NCI-H526 (cell line): ENCODE measurements around the gene SLC2A5.
"Not testable (repeated sequence)": the region's sequence is repeated elsewhere in the genome, so short reads cannot be mapped to it uniquely, and the experiment has no call there.

Experiments
- DNase-seq, 2 experiments: peaks; one replicate each; lab custom pipeline; 2025; lab: John Stamatoyannopoulos, UW

SLC2A5 gene

DNA sequence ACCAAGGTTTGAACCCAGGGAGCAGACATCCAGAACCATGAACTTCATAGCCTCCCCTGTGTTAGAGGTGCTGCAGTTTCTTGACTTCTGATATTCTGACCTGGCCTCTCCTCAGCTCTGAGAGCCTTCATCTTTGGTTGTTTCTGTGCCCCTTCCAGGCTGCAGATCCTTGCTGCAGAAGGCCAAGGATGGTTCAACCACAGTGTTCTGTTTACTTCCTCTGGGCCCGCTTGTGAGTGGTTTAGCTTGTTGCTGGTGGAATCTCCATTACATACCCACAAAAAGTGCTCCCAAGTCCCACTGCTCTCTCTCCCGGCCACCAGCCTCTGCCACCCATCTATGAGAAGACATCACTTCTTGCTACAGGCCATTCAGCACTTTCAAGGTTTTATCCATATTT, 34.2 kb downstream of the SLC2A5 start:
- no peak for DNase-seq

DNA sequence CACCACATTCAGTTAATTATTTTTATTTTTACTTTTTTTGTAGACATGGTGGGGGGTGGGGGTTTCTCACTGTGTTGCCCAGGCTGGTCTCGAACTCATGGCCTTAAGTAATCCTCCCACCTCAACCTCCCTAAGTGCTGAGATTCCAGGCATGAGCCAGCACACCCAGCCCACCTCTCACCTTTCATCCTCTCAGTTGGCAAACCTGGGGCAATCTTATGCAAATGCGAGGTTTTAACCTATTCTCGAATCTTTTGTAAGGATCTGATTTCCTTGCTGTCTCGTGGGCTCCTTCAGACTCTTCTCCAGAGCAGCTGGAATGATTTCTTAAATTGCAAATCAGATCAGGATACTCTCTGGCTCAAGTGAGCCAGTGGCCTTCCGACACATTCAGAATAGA, 36.1 kb downstream of the SLC2A5 start:
- DNase-seq: no peak

DNA sequence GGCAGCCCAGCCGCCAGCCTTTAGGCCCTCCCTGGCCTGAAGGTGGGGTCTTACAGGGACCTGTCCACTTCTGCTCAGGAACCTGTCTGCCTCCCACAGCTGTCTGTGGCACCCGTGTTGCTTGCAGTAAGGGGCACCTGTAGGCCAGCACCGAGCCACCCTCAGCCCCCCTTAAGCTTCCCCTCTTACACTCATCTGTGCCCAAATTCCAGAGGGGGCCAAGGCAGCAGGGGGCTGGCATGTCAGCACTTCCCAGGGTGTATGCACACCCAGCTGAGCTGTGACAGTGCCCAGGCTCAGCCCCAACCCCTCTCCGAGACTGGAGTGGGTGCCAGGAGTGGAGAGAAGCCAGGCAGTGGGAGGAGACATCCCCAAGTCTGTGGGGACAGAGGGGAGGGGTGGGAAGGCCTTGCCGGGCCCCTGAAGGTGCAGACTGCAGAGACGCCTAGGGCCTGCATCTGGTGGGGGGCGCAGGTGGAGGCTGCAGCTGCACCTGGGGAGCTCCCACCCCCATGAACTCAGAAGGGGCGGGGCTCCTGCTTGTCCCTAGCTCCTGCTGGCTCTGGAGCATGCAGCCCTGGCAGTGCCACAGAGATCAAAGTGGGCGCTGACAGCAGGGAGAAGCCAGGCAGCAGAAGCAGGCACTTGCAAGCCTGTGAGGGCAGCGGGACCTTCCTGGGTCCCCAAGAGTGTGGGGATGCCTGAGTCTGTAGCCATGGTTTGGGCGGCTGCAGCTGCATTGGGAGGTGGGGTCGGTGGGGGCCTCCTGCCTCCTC, 37.8 kb downstream of the SLC2A5 start:
- DNase-seq: no peak

DNA sequence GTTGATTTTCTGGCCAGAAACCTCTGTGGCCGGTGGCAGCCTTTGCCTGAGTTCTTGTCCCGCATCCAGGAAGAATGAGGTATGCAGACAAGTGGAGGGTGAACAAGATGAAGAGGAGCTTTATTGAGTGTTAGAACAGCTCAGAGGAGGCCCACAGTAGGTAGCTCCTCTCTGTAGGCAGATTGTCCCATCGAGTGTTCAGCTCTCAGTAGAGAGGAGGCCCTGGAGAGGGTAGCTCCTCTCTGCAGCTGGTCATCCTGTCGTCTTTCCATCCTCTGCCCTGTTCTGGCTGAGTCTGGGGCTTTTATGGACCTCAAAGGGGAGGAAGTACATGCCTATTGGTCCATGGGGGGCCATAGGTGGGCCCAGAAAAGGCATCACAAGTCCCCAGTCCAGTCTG, 38.4 kb downstream of the SLC2A5 start:
- not testable (repeated sequence) for DNase-seq

DNA sequence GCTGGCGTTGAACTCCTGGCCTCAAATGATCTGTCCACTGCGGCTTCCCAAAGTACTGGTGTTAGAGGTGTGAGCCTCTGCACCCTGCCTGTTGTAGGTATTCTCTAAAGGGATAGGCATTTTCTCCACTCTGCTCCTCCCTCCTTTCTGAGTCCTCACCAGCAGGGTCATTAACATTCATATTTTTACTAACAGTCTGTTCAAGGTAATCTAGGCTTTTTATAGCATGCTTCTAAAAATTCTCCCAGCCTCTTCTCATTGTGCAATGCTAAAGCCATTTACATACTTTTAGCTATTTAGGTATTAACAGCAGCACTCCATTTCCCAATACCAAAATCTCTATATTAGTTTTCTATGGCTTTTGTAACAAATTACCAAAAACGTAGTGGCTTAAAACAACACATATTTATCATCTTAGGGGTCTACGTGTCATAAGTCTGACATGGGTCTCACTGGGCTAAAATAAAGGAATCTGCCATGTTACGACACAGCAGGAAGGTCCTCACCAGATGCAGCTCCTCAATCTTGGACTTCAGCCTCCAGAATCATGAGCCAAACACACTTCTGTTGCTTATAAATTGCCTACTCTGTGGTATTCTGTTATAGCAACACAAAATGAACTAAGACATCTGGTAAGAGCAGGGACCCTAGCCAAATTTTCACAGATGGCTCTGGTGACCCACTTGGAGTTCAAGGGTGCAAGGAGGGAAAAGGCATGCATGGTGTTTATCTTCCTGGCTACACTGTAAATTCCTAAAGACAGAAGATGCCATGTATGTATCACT, 40.3 kb downstream of the SLC2A5 start:
- DNase-seq: no peak

DNA sequence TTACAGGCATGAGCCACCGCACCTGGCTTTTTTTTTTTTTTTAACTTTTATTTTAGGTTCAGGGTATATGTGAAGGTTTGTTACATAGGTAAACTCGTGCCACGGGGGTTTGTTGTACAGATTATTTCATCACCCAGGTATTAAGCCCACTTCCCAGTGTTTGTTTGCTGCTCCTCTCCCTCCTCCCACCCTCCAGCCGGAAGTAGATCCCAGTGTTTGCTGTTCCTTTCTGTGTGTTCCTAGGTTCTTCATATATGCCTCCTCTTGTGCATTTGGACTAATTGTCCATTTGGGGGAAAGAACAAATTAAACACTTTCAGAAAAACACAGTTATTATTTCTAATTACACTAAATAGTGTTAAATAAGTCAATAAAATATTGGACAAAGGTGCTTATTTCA, 42.1 kb downstream of the SLC2A5 start:
- no peak for DNase-seq

DNA sequence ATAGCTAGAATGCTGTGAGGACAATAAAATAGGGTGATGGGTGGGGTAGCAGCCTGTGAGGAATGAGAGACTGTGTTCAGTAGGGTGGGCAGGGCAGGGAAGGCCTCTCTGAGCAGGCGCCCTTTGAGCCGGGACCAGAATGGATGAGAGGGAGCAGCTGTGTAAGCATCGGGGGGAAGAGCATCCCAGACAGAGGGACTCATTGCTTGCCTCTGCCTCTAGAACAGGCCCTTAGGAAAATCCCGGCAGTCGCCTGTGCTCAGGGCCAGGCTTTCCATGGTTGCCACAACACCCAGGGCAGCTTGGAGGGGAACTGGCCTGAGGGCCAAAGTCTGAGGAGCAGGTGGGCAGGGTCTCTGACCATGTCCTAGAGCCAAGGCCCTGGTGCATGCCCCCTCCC, 44.0 kb downstream of the SLC2A5 start:
- DNase-seq: no peak

DNA sequence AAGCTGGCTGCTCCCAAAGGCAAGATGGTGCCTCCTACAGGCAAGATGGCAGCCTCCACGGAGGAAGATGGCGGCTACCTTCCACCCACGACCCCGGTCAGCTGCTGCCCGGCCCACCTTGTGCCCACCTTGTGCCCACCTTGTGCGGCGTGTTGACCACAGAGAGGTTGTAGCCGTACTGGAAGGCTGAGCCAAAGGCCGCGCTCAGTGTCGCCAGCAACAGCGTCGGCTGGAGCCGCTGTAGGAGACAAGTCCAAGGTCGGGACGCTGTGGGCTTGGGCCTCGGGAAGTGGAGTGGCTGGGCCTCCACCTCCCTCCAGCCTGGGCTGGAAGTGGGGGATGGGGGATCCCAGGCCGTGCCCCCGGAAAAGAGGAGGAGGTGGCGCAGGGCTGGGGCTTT, 44.6 kb downstream of the SLC2A5 start:
- no peak for DNase-seq

DNA sequence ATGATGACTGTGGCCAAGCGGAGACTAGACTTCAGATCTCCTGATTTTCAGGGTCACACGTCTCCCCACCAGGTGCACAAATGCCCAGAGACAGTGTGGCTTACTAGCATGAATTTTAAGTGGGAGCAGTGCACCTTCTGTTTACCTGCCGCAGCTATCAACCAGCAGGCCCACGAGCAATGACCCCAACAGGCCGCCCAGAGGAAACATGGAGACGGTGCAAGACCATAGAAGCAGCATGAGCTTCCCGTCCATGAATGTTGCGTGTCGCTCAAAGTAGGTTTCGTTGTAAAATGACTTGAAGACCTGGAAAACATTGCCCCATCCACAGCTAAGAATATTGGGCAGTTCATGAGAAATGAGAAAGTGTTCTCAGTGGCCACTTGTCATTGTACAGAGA, 46.7 kb downstream of the SLC2A5 start:
- DNase-seq: no peak

DNA sequence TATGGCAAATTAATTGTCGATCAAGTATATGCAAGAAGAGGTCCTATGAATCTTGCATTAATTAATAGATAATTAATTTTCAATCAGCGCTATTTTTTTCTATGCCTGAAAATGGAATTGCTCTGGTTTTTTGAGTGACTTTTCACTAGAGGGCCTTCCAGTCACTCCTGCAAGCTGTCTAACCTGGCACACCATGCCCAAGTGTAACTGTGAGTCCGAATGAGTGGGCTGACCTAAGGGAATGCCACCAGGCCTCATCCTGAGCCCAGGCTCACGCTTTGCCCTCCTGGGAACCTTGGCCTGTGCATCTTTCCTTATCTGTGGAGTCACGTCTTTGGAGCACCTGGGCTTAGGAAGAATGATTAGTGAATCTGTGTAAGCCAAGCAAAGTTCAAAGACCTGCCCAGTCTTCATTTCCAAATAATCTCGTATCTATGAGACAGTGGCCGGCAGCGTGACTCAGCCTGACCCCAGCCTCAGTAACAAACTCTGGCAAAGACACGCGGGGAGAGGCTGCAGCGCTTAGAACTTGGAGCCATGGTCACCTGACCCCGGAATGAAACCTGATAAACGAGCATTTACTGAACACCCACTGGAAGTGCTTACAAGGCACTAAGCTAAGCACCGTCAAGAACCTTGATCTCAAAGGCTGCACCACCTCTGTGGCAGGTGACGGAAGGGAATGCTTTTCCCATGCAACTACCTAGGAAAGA, 47.3 kb downstream of the SLC2A5 start:
- not testable (repeated sequence) for DNase-seq

DNA sequence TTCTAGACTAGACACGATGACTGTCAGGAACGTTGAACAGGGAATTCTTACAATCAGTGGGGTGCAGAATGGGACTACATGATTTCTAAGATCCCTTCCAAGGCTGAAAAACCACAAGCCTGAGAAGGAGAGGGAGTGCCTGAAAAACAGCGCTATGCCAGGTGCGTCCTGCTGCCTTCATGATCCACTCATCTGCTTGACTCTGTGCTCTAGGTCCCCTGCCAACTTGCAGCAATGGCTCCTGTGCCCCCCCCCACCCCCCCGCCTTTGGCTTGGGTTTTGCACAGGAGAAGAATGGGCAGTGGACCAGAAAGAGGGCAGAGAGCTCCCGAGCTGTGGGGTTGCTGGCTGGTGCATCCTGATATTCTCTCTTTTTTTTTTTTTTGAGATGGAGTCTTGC, 49.1 kb downstream of the SLC2A5 start:
- no peak for DNase-seq

DNA sequence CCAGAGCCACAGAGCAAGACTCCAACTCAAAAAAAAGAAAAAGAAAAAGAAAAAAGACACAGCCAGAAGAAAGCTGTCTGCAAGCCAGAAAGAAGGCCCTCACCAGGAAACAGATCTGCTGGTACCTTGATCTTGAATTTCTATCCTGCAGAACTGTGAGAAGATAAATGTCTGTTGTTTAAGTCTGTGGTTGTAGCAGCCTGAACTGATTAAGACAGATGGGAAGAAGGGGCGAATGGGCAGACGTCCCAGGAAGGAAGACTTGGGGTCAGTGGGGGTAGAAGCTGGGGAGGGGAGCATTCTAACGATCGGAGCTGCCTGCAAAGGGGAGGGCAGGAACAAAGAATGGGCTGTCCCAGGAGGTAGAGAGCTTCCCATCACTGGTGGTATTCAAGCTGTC, 49.5 kb downstream of the SLC2A5 start:
- no peak for DNase-seq

DNA sequence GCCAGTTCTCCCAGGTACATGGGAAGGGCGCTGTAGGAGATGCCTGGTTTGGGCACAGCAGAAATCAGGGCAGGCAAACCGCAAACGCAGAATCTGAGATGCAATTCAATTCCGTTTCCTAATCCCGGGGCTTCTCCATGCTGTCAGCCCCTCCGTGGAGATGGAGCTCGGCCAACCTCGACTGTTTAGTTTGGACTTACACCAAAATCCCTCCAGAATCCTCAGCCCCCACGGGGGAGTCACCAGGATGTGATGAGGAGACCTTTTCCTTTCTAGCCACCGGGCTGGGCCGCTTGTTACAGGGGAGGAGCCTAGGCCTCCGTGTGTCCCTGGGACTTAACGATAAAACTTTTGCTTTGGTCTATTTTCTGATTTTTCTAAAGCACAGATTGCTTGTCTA, 51.1 kb downstream of the SLC2A5 start:
- DNase-seq: no peak

DNA sequence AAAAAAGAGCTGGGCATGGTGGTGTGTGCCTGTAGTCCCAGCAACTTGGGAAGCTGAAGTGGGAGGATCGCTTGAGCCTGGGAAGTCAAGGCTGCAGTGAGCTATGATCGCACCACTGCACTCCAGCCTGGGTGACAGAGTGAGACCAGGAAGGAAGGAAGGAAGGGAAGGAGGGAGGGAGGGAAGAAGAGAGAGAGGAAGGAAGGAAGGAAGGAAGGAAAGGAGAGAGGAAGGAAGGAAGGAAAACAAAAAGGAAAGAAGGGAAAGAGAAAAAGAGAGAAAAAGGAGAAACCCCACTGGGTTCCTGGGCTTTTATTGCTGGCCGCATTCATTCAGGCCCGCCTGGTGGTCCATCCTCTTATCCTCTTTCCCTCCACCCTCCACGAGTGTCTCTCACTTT, 53.0 kb downstream of the SLC2A5 start:
- no peak for DNase-seq

DNA sequence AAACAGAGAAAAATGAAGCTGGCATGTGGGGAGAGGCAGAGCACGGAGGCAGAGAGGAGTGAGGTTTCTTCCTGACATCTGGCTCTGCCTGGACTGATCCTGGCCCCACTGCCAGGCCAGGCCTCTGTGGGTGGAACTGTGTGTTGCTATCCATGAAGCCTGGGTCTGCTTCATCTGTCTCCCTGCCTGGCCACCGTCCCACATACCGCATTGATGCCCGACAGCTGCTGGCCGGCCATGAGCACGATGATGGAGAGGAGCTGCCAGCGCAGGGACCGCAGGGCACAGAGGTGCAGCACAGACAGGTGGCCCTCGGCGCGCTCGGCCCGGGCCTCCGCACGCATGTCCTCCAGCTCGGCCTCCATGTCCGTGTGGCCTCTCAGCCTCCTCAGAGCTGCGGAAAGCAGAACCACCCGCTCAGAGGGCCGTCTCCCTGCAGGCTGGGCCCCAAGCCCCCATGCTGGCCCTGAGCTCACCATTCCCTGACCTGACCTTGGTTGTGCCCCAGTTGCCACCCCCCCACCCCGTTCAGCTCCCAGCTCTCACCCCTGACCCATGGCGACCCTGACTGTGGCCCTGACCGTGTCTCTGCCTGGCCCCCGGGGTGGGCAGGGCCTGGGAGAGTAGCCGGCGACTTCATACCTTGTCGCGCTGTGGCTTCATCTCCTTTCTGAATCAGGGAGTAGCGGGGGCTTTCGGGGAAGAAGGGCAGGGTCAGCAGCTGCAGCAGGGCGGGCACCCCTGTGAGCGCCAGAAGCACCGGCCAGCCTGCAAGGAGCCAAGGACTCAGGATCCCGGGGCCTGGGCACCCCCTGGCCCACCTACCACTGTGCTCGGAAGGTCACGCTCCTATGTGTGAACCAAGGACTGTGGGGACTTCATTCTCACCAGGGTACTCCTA, 54.7 kb downstream of the SLC2A5 start:
- no peak for DNase-seq

DNA sequence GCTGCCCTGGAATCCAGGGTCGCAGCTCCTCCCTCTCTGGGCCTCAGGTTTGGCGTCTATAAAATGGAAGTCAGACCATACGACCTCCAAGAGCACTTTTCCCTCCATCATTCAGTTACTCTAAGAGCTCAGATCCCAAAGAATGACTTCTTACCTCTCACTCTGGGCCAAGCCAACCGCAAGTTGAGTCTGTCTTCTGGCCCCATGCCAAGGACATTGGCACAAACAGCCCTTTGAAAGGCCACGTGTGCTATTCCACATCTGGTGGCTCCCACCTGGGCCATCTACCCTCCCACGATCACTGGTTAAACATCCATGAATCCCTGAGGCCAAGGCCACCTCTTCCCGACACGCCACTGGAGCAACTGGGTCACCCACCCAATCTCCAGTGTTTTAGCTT, 55.6 kb downstream of the SLC2A5 start:
- no peak for DNase-seq

DNA sequence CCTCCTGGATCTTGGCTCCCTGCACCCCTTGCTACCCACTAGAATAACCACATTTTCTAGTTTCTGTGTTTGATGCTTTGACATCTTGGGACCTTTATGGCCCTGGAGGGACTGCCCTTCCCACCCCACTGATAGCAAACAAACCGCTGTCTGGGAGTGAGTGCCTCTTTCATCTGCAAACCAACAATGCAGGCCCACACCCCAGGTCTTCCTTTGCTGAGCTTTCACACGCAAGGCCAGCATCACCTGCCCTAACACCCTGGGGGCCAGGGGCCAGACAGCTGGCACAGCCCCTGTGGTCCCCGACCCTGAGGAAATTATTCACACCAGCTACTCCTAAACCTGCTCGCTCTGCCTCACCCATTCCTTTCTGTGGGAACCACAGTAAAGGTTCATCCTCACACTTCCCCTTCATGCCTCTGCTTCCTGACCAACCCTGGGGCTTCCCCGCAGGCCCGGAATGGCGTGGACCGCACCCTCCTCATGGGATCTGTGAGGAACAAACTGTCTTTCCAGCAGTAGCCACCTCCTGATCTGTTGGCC, 58.6 kb downstream of the SLC2A5 start:
- no peak for DNase-seq

DNA sequence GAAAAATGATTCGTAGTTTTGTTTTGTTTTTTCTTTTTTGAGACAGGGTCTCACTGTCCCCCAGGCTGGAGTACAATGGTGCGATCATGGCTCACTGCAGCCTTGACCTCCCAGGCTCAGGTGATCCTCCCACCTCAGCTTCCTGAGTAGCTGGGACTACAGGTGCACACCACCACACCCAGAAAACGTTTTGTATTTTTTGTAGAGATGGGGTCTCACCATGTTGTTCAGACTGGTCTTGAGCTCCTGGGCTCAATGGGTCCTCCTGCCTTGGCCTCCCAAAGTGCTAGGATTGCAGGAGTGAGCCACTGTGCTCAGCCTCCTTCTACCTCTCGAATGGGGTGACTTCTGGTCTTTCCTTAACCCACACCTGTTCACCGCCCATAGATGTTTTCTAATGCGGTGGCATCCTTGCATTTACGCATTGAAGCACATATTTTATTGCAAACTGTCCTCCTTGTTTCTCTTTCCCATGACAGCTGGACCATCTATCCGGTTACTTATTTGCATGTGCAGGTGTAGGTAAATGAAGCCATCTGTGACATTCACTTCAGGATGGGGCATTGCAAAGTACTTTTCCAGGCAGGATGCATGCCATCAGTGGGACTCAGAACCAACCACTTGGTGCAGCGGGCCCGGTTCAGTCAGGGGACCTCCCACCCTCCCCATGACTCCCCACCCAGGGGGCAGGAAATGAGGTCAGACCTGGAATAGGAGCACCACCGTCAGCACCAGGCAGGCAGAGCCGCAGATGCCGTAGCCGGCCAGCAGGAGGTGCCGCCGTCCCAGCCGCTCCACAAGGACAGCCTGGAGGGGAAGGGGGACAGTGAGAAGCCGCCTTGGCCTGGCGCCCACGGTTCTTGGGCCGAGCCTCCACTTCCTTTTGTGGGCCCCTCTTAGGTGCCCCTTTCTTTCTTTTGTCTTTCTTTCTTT, 59.7 kb downstream of the SLC2A5 start:
- peak; percentile 98 to 99 for DNase-seq

DNA sequence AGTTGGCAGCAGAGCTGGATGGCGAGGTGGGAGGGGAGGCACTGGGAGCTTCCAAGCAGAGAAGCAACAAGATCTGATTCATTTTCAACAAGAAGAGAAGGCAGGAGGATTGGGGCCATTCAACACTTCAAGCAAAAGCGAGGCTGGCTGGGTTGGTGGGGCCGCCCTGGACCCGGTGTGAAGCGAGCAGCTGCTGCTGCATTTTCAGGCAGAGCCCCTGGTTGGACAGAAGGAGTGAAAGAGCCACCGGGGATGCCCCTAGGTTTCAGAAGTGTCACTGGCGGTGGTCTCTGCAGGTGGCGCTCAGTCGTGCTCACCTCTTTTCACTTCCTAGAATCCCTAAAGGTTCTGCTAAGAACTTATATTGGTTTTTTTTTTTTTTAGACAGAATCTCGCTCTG, 61.2 kb downstream of the SLC2A5 start:
- DNase-seq: no peak

DNA sequence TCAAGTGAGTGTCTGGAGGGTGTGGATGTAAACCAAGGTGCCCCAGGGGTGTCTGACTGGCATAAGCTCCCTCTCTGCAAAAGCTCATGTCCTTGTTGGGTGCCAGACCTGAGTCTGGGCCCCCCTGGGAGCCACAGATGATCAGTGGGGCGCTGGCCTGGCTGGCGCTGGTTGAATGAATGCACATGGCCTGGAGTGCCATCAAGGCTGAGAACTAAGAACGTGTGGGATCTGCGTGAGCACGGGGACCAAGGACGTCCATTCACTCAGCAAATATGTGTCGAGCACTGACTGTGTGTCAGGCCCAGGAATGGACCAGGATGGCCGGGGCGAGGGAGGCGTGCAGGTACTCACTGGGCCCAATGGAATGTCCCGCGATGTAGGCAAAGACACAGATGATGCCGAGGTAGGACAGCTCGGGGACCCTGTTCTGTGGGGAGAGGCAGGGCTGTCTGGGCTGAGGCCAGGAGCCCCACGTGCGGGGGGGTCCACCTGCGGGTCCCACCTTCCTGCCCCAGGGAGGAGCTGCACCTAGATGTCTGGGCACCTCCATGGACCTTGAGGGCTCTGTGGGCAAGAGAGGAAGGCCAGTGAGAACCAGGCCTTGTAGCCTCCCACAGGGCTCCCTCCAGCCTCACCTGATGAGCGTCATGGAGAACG, 62.3 kb downstream of the SLC2A5 start:
- DNase-seq: no peak
